ENCODE data around the gene FAM199X.
"Not testable (repeated sequence)": the region's sequence is repeated elsewhere in the genome, so short reads cannot be mapped to it uniquely, and the experiment has no call there.

The FAM199X gene

GRCh38 chrX:104193485-104193884, 27.2 kb downstream of the FAM199X start:
- DNase-seq: no peak

- DNase-seq: no peak
Measured at GRCh38 chrX:104195013-104195412, 28.8 kb downstream of the FAM199X start.

GRCh38 chrX:104195489-104196084, 29.3 kb downstream of the FAM199X start:
- peak; percentile 31 to 43 for DNase-seq

DNA sequence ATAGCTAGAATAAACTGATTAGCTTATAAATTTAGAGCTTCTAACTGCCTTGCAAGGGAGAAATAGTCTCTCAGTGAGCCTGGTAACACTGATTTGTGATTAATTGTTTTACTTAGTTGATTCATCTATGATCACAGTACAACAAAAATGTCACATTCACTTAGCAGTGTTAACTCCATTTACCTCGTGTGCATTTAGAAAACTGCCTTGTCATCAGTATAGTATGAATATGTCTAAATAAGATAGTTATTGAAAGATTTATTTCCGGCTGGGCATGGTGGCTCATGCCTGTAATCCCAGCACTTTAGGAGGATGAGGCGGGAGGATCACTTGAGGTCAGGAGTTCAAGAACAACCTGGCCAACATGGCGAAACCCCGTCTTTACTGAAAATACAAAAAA, 39.3 kb downstream of the FAM199X start:
- no peak for DNase-seq

- no peak for DNase-seq
Measured at GRCh38 chrX:104211187-104211586, 44.9 kb downstream of the FAM199X start.

GRCh38 chrX:104230060-104230459, 63.8 kb downstream of the FAM199X start:
- DNase-seq: not testable (repeated sequence)

Measured in Kasumi-1 (cell line).